ENCODE data around the gene SLC17A2.

GRCh38 chr6:25889877-25890853 lies 40.3 kb downstream of the SLC17A2 start:
- peak; percentile 30 to 72 (median 64) for TF ChIP-seq CTCF (IDR thresholded peaks at IDR 0.05)
- no peak for TF ChIP-seq POLR2A (IDR thresholded peaks at IDR 0.05)
